HEK293 (cell line): Measurements from ENCODE around the gene PRRT3.

Experiments used
- CTCF ChIA-PET: fragments of 350-600 bp; formaldehyde crosslinking; extraction: SDS; loops from one replicate; lab custom pipeline; 2021; ENCODE audit warnings: antibody characterized with exemption; lab: Yijun Ruan, JAX
- POLR2A ChIA-PET: fragments of 300-600 bp; formaldehyde crosslinking; extraction: SDS; loops from one replicate; lab custom pipeline; 2020; ENCODE audit warnings: antibody characterized with exemption, inconsistent platforms; lab: Yijun Ruan, JAX
- H3K27ac ChIP-seq: fragments of 200-500 bp; sonication (Bioruptor generic); 2 replicates; pipeline ENCODE4 v1.5.1; 2014; ENCODE audit warnings: low read depth, low read length, control low read depth, inconsistent platforms; ENCODE audit errors: extremely low read depth
- H3K36me3 ChIP-seq, 2 experiments: fragments of 200-500 bp in 1 of 2; sonication (Bioruptor generic) in 1 of 2; 1 replicate in 1 of 2; 2 replicates in 1 of 2; pipeline ENCODE4 v1.5.1; 2014 to 2017; ENCODE audit warnings: inconsistent platforms in 2 of 2, low read length in 2 of 2; ENCODE audit not compliant: control insufficient read depth in 2 of 2, insufficient read depth in 1 of 2
- H3K4me1 ChIP-seq: fragments of 200-500 bp; sonication (Bioruptor generic); 2 replicates; pipeline ENCODE4 v1.5.1; 2014; ENCODE audit warnings: mild to moderate bottlenecking, low read length, inconsistent platforms; ENCODE audit not compliant: control insufficient read depth, insufficient read depth
- H3K4me3 ChIP-seq: 2 replicates; pipeline ENCODE4 v1.5.1; 2011; ENCODE audit warnings: low read depth, mild to moderate bottlenecking, control low read depth, low read length, moderate library complexity
- H3K9me3 ChIP-seq: fragments of 200-500 bp; sonication (Bioruptor generic); 2 replicates; pipeline ENCODE4 v1.5.1; 2014; ENCODE audit warnings: low read depth, low read length, inconsistent platforms; ENCODE audit not compliant: control insufficient read depth, insufficient read depth
- BCL6B ChIP-seq: fragments of 450-650 bp; formaldehyde crosslinking; IDR thresholded peaks from 2 replicates; pipeline ENCODE4 v1.5.1; 2017; ENCODE audit warnings: missing biosample characterization, missing genetic modification characterization
- HIC1 ChIP-seq: fragments of 450-650 bp; formaldehyde crosslinking; IDR thresholded peaks from 2 replicates; pipeline ENCODE4 v1.5.1; 2016; ENCODE audit warnings: missing biosample characterization, missing genetic modification characterization
- KLF17 ChIP-seq: fragments of 450-650 bp; formaldehyde crosslinking; IDR thresholded peaks from 2 replicates; pipeline ENCODE4 v1.5.1; 2016; ENCODE audit warnings: missing biosample characterization, missing genetic modification characterization
- SETDB1 ChIP-seq: IDR thresholded peaks from one replicate; pipeline ENCODE4 v1.6.1; 2017; ENCODE audit warnings: mild to moderate bottlenecking, low read length, moderate library complexity, mixed read lengths; ENCODE audit not compliant: insufficient read length
- TCF7L2 ChIP-seq: IDR thresholded peaks from 2 replicates; pipeline ENCODE4 v1.6.1; 2011; ENCODE audit warnings: low read depth, mild to moderate bottlenecking, inconsistent platforms, low read length, moderate library complexity, borderline replicate concordance
- WT1 ChIP-seq: fragments of 450-650 bp; formaldehyde crosslinking; IDR thresholded peaks from 2 replicates; pipeline ENCODE4 v1.5.1; 2016; ENCODE audit warnings: missing biosample characterization, missing genetic modification characterization
- ZBTB10 ChIP-seq: fragments of 450-650 bp; formaldehyde crosslinking; IDR thresholded peaks from 2 replicates; pipeline ENCODE4 v1.5.1; 2016; ENCODE audit warnings: missing biosample characterization, missing genetic modification characterization
- ZBTB11 ChIP-seq: fragments of 450-650 bp; formaldehyde crosslinking; conservative IDR thresholded peaks from 2 replicates; pipeline ENCODE4 v1.5.1; 2016; ENCODE audit warnings: low read depth, missing biosample characterization, missing genetic modification characterization
- ZNF202 ChIP-seq: fragments of 450-650 bp; formaldehyde crosslinking; IDR thresholded peaks from 2 replicates; pipeline ENCODE4 v1.5.1; 2016; ENCODE audit warnings: missing biosample characterization, missing genetic modification characterization, borderline replicate concordance
- ZNF311 ChIP-seq: fragments of 450-650 bp; formaldehyde crosslinking; IDR thresholded peaks from 2 replicates; pipeline ENCODE4 v1.5.1; 2017; ENCODE audit warnings: missing biosample characterization, missing genetic modification characterization, borderline replicate concordance
- ZNF354C ChIP-seq: fragments of 450-650 bp; formaldehyde crosslinking; IDR thresholded peaks from 2 replicates; pipeline ENCODE4 v1.5.1; 2016; ENCODE audit warnings: missing biosample characterization, missing genetic modification characterization, low read depth, borderline replicate concordance
- ZNF426 ChIP-seq: fragments of 450-650 bp; formaldehyde crosslinking; IDR thresholded peaks from 2 replicates; pipeline ENCODE4 v1.5.1; 2017; ENCODE audit warnings: missing biosample characterization, missing genetic modification characterization, mild to moderate bottlenecking, inconsistent platforms, moderate library complexity
- ZNF501 ChIP-seq: fragments of 450-650 bp; formaldehyde crosslinking; IDR thresholded peaks from 2 replicates; pipeline ENCODE4 v1.5.1; 2016; ENCODE audit warnings: missing biosample characterization, missing genetic modification characterization
- ZNF529 ChIP-seq: fragments of 450-650 bp; formaldehyde crosslinking; IDR thresholded peaks from 2 replicates; pipeline ENCODE4 v1.5.1; 2017; ENCODE audit warnings: missing genetic modification characterization, missing biosample characterization; ENCODE audit not compliant: insufficient replicate concordance
- ZNF654 ChIP-seq: fragments of 450-650 bp; formaldehyde crosslinking; IDR thresholded peaks from 2 replicates; pipeline ENCODE4 v1.5.1; 2016; ENCODE audit warnings: low read depth, missing biosample characterization, missing genetic modification characterization
- ZNF664 ChIP-seq: fragments of 450-650 bp; formaldehyde crosslinking; IDR thresholded peaks from 2 replicates; pipeline ENCODE4 v1.5.1; 2016; ENCODE audit warnings: missing biosample characterization, missing genetic modification characterization
- ZNF670 ChIP-seq: fragments of 450-650 bp; formaldehyde crosslinking; IDR thresholded peaks from 2 replicates; pipeline ENCODE4 v1.5.1; 2016; ENCODE audit warnings: missing biosample characterization, missing genetic modification characterization, low read depth
- ZNF76 ChIP-seq: fragments of 450-650 bp; formaldehyde crosslinking; IDR thresholded peaks from 2 replicates; pipeline ENCODE4; 2016; ENCODE audit warnings: low read depth, missing biosample characterization, missing genetic modification characterization, borderline replicate concordance
- ZNF785 ChIP-seq: fragments of 450-650 bp; formaldehyde crosslinking; IDR thresholded peaks from 2 replicates; pipeline ENCODE4 v1.5.1; 2016; ENCODE audit warnings: missing biosample characterization, missing genetic modification characterization
- ZSCAN16 ChIP-seq: fragments of 450-650 bp; formaldehyde crosslinking; IDR thresholded peaks from 2 replicates; pipeline ENCODE4 v1.5.1; 2016; ENCODE audit warnings: missing biosample characterization, missing genetic modification characterization

PRRT3 gene

GRCh38 chr3:9976721-9977709 is 24.8 kb upstream of the PRRT3 start (continued):
- TF ChIP-seq ZBTB11 (no peak), ZNF202 (tag by site-specific recombination) (no peak), ZSCAN16 (tag by site-specific recombination) (no peak)

- TF ChIP-seq ZNF670 (no peak), ZNF354C (tag by site-specific recombination) (no peak), TCF7L2 (no peak), ZNF785 (tag by site-specific recombination) (no peak), ZNF501 (tag by site-specific recombination) (no peak)
- TF ChIP-seq, all 188 proteins: peak for 0
- Histone ChIP-seq H3K27ac (no peak overlapping the region), H3K4me1 (no peaks in the 10 kb centered on the region), H3K36me3 (peaks cover 25 to 76% of the 10 kb centered on the region in 2 experiments), H3K9me3 (no peaks in the 10 kb centered on the region), H3K4me3 (no peak overlapping the region)
- CTCF ChIA-PET: interaction anchor here (1.3 kb wide), 1 partner anchor 24 kb away, joined by 4 read pairs; no protein-coding TSS in a partner anchor
- POLR2A ChIA-PET: no interaction called here
Measured at GRCh38 chr3:9970020-9970652, 17.9 kb upstream of the PRRT3 start.

- CTCF ChIA-PET: no interaction called here
- no peak for TF ChIP-seq ZNF529 (tag by site-specific recombination)
- TF ChIP-seq ZNF654 (tag by site-specific recombination): no peak
- no peak for TF ChIP-seq BCL6B (tag by site-specific recombination)
- TF ChIP-seq ZNF76 (tag by site-specific recombination): no peak
- no peak for TF ChIP-seq ZNF426
- TF ChIP-seq SETDB1: no peak
- TF ChIP-seq ZNF311: no peak
- TF ChIP-seq HIC1 (tag by site-specific recombination): no peak
- no peak for TF ChIP-seq KLF17
- TF ChIP-seq ZBTB10 (tag by site-specific recombination): no peak
- no peak for TF ChIP-seq ZNF664 (tag by site-specific recombination)
- no peak for TF ChIP-seq WT1
Measured at GRCh38 chr3:9969632-9970019, 17.4 kb upstream of the PRRT3 start.

More at GRCh38 chr3:9969632-9970019, 17.4 kb upstream of the PRRT3 start:
- peaks cover 25 to 74% of the 10 kb centered on the region in 2 experiments for H3K36me3 ChIP-seq
- no peaks in the 10 kb centered on the region for H3K9me3 ChIP-seq
- no peaks in the 10 kb centered on the region for H3K4me1 ChIP-seq
- POLR2A ChIA-PET: no interaction called here
- H3K27ac ChIP-seq: no peak overlapping the region
- H3K4me3 ChIP-seq: no peak overlapping the region
